Hematopoietic multipotent progenitor cell (in vitro differentiated cells): ENCODE data around the gene NPFFR1. TPM values are rescaled to one million over a fixed set of nuclear protein-coding genes. Genes with fewer than 3 reads are reported as not detected.
A peak's percentile ranks its signal among the peaks of the same experiment; 100 is the strongest.

ENCODE experiments used
- DNase-seq, 3 donors: peaks; one replicate each; pipeline ENCODE4 v3.0.0-alpha.2; 2011 to 2015; ENCODE audit warnings: low read depth in 2 of 3, low spot score in 2 of 3
- total RNA-seq: library from RNA; depleted of rRNA; stranded (reverse); fragments of >200 nt; gene quantifications from one replicate; pipeline ENCODE4 v1.2.3, GENCODE V29; 2012

The NPFFR1 gene
- total RNA-seq, 1 donor, result under 0.01 TPM

DNA sequence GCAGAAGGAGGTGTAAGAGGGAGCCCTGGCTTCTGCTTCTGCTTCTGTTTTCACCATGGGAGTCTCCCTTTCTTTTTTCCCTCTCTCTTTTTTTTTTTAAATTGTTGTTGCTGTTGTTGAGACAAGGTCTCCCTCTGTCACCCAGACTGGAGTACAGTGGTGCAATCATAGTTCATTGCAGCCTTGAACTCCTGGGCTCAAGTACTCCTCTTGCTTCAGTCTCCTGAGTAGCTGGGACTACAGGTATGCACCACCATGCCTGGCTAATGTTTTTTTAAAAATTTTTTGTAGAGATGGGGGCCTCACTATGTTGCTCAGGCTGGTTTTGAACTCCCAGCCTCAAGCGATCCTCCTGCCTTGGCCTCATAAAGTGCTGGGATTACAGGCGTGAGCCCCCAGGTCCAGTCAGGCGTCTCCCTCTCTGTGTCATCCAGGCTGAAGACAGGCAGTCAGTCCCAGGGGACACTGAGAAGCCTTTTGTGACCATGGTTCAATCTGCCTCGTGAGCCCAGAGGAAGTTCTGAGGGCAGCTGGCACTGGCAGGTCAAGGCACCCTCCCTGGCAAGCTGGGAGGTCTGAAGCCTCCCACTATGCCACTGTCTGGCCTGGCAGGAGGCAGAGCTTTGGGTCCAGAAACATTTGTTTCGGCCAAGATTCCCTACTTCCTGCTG is 33.6 kb upstream of the NPFFR1 start:
- DNase-seq, result no peak

DNA sequence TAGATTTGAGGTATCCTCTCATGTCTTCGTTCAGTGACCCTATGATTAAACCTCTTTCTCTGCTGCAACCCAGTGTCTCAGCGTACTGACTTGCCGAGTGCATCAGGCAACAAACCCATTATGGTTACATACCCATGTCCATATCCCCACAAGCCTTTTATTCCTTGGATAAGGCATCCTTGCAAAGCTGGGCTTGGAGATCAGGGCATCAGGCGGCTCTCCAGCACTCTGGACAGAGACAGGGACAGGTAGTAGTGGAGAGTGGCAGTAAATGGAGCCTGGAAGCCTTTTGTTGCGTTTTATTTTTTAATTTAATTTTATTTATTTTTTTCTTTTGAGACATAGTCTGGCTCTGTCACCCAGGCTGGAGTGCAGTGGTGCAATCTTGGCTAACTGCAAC is 32.0 kb upstream of the NPFFR1 start:
- DNase-seq, result no peak

DNA sequence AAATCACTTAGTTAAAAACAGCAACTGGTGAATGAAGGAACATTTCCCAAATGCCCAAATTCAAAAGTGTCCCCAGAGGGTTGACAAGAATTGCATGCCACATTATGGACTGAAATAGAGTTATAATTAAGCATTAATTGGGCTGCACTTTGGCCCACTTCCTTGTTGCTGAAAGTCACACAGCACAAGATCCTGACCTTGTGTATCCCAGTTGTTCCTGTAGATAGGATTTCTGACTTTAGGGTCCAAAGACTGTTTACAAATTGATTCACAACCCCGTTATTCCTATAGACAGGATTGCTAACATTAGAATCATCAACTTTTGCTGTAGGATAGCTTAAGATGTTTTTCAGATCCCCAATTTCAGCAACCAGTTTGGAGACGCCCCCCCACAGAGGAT is 31.5 kb upstream of the NPFFR1 start:
- no peak for DNase-seq

DNA sequence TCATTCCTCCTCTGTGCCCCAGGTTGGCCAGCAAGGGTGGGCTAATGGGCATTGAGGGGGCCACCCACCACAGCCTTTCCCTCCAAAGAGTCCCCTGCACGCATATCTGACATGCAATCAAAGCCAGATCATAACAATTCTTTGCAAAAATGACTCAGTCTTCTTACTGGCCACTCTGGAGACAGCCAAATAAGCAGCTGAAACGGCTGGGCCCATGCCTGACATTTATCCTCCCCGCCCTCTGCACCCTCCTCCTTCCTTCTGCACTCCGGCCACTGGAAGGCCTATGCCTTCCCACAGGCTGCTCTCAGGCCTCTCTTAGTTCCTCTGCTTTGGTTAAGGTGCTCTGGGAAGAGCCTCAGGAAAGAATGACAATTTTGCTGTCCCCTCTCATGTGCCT is 29.2 kb upstream of the NPFFR1 start:
- no peak for DNase-seq

DNA sequence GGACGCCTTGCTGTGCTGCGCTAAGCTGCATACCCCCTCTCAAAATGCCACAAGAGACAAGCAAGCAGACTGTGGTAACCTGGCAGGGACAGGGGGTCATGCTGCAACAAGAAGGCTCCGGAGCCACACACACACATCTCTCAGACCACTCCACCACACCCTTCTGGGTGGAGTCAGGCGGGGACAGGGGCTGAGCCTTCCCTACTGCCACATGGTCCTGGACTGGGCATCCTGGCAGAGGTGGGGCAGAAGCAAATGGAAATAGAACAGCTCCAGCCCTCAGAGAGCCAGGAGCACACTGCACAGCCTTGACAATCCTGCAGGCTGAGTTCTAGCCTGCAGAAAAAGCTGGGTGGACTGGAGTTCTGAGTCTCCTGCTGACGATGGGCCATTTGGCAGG is 28.4 kb upstream of the NPFFR1 start:
- no peak for DNase-seq

DNA sequence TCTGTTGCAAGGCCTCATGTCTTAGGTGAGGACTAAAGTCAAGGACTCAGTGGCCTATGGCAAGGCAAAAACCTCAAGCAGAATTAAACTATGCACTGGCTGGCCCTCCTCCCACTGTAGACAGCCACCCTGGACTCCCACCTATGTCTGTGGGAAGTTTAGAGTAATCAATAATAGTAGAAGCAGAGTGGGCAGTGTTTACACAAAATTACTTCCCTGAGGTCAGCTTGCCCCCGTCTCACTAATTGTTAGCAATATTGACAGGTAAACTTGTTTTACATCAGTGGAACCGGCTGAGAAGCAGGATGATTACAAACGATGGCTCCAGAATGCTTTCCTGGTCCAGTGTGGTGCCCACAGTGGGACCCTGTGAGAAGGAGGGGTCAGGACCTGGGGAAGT is 27.9 kb upstream of the NPFFR1 start:
- no peak for DNase-seq

DNA sequence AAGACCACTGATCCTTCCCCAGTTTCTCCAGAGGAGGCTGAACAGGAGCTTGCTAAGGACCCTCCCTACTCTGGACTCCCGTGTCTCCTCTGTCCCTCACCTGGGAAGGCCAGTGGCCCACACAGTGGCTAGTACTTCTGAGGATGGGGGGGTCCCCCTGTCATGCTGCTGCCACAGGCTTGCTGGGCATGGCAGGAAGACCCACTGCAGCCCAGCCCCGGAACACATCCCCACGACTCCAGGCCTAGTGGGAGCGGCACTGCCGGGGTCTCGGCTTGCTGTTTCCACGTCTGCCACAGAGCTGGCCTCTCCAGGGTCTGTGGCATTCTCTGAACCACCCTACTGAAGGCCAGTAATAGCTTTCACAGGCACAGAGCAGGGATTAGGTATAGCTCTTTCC is 25.9 kb upstream of the NPFFR1 start:
- no peak for DNase-seq

DNA sequence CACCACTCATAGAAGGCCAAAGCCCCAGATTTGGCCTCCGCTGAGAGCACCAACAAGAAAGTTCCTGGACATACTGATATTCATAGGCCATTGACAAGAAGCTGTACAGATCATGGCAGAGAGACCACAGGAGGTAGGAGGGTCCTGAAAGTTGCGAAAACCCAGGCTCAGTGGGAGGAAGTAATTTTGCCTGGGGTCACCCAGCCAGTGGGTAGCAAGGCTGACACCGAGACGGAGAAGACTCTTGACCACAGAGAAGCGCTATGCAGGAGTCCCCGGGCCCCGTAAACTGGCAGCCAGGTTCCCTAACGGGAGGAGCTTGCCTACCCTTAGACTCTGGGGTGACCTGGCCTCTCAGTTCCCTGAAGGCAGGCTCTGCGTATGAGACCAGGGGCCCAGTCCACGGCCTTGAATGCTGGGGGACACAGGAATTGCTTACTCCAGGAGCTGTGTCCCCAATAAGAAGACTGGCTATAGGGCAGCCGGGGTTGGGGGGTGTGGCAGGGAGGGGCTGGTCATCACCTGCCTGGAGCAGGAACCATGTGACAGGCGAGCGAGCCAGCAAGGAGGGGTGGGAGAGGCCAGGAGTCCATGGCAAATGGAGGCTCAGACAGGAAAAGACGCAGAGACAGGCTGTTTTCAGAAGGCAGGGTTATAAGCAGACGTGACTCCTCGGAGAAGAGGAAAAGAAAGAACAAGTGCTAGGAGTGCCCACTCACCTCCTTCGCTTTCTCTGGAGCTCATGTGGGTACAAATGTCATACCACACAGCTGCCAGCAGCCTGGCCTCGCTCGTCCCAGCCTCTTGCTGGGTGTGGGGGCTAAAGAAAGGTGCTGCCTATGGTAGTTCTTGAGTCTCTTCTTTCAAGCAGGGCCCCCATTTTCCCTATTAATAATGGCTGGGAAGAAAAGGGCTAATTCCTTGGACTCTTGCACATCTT is 24.6 kb upstream of the NPFFR1 start:
- DNase-seq, result no peak

GRCh38 chr10:70306886-70307520 is 23.2 kb upstream of the NPFFR1 start:
- no peak for DNase-seq

- DNase-seq, result peak in 1 of 3 donors; percentile 37
Observed at GRCh38 chr10:70306181-70306705, 22.4 kb upstream of the NPFFR1 start.

DNA sequence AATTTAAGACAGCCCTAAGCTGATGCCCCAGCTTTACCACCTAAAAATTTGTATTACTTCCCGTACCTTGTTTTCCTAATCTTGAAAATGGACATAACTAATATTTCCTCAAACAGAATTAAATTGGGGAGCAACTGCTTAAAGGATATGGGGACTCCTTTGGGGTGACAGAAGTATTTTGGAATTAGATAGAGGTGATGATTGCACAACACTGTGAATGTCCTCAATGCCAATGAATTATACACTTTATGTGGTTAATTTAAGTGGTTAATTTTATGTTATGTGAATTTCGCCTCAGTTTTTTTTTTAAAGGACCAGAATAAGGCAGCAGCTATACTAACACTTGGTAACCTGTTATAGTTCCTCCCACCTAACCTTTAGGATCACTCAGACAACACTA is 19.9 kb upstream of the NPFFR1 start:
- DNase-seq, result no peak

DNA sequence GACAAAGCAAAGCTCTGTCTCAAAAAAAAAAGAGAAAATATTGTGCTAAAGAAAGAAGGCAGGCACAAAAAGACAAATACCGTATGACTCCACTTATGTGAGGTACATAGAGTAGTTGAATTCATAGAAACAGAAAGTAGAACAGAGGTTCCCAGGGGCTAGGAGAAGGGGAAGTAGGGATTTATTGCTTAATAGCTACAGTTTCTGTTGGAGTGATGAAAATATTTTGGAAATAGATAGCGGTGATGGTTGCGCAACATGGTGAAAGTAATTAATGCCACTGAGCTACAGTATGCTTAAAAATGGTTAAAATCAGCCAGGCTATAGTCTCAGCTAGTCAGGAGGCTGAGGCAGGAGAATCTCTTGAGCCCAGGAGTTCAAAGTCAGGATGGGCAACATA is 18.5 kb upstream of the NPFFR1 start:
- peak in 2 of 3 donors; percentile 33 to 58 for DNase-seq

GRCh38 chr10:70300908-70301597 is 17.2 kb upstream of the NPFFR1 start:
- DNase-seq, result no peak

DNA sequence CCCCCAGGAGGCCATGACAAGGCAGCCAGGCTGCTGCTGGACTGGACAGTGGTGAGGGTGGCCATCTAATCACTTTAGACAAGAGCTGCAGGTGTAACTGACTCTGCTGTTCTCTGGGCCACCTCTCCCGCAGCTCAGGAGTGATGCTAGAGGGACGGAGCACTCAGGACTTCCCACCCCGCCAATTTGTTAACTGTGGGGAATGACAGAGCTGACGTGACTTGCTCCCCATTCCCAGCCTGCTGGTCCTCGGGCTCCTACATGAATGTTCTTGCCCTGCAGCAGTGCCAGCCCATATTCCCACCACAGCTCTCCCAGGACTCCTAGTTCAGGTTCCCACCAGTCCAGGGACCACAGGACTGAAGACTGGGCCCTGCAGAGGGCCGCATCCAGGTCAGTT is 16.7 kb upstream of the NPFFR1 start:
- DNase-seq, result no peak

- DNase-seq, result no peak
Observed at GRCh38 chr10:70299876-70300275, 16.1 kb upstream of the NPFFR1 start.

DNA sequence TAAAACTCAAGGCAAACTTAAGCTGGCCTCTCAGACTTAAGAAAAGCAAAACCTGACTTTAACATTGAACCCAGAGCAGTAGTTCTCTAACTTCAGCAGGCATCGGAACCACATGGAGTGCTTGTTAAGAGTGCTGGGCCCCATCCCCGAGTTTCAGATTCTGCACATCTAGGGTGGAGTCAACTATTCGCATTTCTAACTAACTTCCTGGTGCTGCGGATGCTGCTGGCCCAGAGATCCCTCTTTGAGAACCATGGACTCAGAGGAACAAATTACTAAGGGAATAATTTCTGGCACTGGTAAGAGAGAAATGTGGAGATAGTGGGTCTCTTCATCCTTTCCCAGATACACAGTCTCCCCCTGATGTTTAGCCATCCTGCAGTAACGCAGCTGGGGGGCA is 14.6 kb upstream of the NPFFR1 start:
- DNase-seq, result no peak

DNA sequence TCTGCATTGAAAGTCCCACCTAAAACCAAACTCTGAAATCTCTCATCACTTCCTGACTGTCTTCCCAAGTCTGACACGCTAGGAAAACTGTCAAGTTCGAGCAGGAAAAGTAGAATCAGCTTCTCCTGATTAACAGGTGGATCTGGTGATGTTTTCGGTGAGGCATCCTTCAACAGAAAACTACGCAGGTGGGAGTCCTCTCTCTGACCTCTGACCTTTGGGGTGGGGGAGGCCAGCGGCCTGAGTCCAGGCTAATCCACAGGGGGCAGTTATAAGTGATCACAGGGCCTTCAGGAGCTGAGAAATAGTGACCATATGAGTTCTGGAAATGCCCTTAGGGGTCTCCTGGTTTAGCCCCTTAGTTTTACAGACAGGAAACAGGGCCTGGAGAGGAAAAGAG is 13.4 kb upstream of the NPFFR1 start:
- no peak for DNase-seq

DNA sequence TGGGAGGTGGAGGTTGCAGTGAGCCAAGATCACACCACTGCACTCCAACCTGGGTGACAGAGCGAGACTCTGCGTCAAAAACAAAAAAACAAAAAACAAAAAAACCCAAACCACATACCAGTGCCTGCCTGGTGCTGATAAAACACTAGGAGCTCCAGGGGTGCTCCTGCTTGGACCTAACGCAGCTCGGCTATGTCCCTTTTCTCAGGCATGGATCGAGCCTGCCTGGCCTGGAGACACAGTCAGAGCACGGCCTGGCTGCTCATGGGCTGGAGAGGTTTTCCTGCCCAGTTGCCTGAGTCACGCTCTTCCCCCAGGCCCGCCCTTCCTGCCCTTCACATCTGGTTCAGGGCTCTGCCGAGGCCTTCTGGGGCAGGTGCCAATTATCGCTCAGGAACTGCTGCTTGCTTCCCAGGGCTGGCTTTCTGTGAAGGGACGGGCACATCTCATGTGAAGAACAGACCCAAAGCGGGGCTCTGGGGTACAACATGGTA is 12.6 kb upstream of the NPFFR1 start:
- peak in 2 of 3 donors; percentile 82 to 85 for DNase-seq

- DNase-seq, result no peak
Observed at GRCh38 chr10:70295926-70296325, 12.1 kb upstream of the NPFFR1 start.

DNA sequence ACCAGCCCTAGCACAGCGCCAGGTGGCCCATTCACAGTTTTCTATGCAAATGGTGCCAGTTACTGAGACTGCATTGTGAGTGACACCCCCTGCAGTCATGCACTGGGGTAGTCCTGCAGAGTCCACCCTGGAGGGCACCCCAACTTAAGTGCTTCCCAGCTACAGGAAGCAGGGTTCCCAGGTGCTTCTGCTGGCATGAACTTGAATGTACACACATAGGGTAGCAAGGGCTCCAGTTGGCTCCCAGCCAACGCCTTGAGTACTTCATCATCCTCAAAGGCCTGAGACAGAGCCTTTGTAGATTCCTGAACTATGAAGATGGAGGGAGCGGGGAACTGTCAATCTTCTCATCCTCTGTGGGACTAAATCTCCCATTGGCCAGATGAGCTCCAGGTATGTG is 11.5 kb upstream of the NPFFR1 start:
- no peak for DNase-seq
